Liver (tissue), 9 donors: ENCODE data around the gene CDC42BPA. TPM values are rescaled to one million over a fixed set of nuclear protein-coding genes. Genes with fewer than 3 reads are reported as not detected.

Experiments used
- DNase-seq: peaks from one replicate; pipeline ENCODE4 v3.0.0-alpha.2; 2017; ENCODE audit warnings: low spot score
- H3K27ac ChIP-seq, 2 donors: one replicate each; pipeline ENCODE4 v1.7.0; 2013; ENCODE audit warnings: inconsistent platforms in 2 of 2, low read length in 2 of 2, control low read depth in 1 of 2, low read depth in 1 of 2, mild to moderate bottlenecking in 1 of 2
- H3K27me3 ChIP-seq, 4 donors: one replicate each; pipeline versions ENCODE4 v1.6.1 to v1.7.0; 2013; ENCODE audit warnings: low read length in 3 of 4, inconsistent platforms in 1 of 4, mild to moderate bottlenecking in 1 of 4, moderate library complexity in 1 of 4; ENCODE audit not compliant: control insufficient read depth in 4 of 4, insufficient read depth in 4 of 4
- H3K36me3 ChIP-seq, 4 donors: one replicate each; pipeline versions ENCODE4 v1.6.1 to v1.7.0; 2013; ENCODE audit warnings: low read length in 3 of 4, mild to moderate bottlenecking in 3 of 4, low read depth in 1 of 4, moderate library complexity in 1 of 4; ENCODE audit not compliant: control insufficient read depth in 4 of 4, insufficient read depth in 3 of 4
- H3K4me1 ChIP-seq, 4 donors: one replicate each; pipeline versions ENCODE4 v1.6.1 to v1.7.0; 2013; ENCODE audit warnings: low read length in 3 of 4, mild to moderate bottlenecking in 3 of 4, moderate library complexity in 1 of 4; ENCODE audit not compliant: control insufficient read depth in 4 of 4, insufficient read depth in 4 of 4
- H3K4me3 ChIP-seq, 3 donors: one replicate each; pipeline versions ENCODE4 v1.6.1 to v1.7.0; 2013; ENCODE audit warnings: low read length in 3 of 3, control low read depth in 1 of 3, low read depth in 1 of 3, mild to moderate bottlenecking in 1 of 3
- H3K9ac ChIP-seq, 2 donors: one replicate each; pipeline ENCODE4 v1.7.0; 2013; ENCODE audit warnings: low read length in 2 of 2, mild to moderate bottlenecking in 2 of 2, moderate library complexity in 2 of 2, control low read depth in 1 of 2, low read depth in 1 of 2
- H3K9me3 ChIP-seq, 4 donors: one replicate each; pipeline versions ENCODE4 v1.6.1 to v1.7.0; 2013; ENCODE audit warnings: low read length in 3 of 4; ENCODE audit not compliant: control insufficient read depth in 4 of 4
- ATF3 ChIP-seq: IDR thresholded peaks from 2 replicates; pipeline ENCODE4 v1.6.1; 2016; ENCODE audit warnings: antibody characterized with exemption
- CTCF ChIP-seq: fragments of 150-350 bp; IDR thresholded peaks from 2 replicates; pipeline ENCODE4 v1.5.1; 2017; ENCODE audit warnings: improper control_type of control experiment, low read depth, low read length; ENCODE audit not compliant: missing input control
- EGR1 ChIP-seq, 2 donors: IDR thresholded peaks; 2 replicates each; pipeline ENCODE4 v1.6.1; 2016 to 2018; ENCODE audit warnings: antibody characterized with exemption in 2 of 2, low read depth in 2 of 2
- FOXA1 ChIP-seq: IDR thresholded peaks from 2 replicates; pipeline ENCODE4 v1.6.1; 2016; ENCODE audit warnings: antibody characterized with exemption
- FOXA2 ChIP-seq: IDR thresholded peaks from 2 replicates; pipeline ENCODE4 v1.6.1; 2016; ENCODE audit warnings: antibody characterized with exemption
- GABPA ChIP-seq, 2 donors: IDR thresholded peaks in 1 of 2; conservative IDR thresholded peaks in 1 of 2; 2 replicates each; pipeline ENCODE4 v1.6.1; 2016; ENCODE audit warnings: antibody characterized with exemption in 2 of 2, mild to moderate bottlenecking in 1 of 2, moderate library complexity in 1 of 2
- HNF4A ChIP-seq, 2 donors: conservative IDR thresholded peaks; 2 replicates each; pipeline ENCODE4 v1.6.1; 2016; ENCODE audit warnings: antibody characterized with exemption in 2 of 2, mild to moderate bottlenecking in 2 of 2
- HNF4G ChIP-seq: IDR thresholded peaks from 2 replicates; pipeline ENCODE4 v1.6.1; 2016; ENCODE audit warnings: antibody characterized with exemption
- JUND ChIP-seq, 2 donors: IDR thresholded peaks; 2 replicates each; pipeline ENCODE4 v1.6.1; 2016; ENCODE audit warnings: antibody characterized with exemption in 2 of 2
- MAX ChIP-seq: IDR thresholded peaks from 2 replicates; pipeline ENCODE4 v1.6.1; 2016; ENCODE audit warnings: antibody characterized with exemption
- NR2F2 ChIP-seq: IDR thresholded peaks from 2 replicates; pipeline ENCODE4 v1.6.1; 2016; ENCODE audit warnings: antibody characterized with exemption
- RAD21 ChIP-seq, 2 donors: IDR thresholded peaks; 2 replicates each; pipeline ENCODE4 v1.6.1; 2016; ENCODE audit warnings: antibody characterized with exemption in 2 of 2, mild to moderate bottlenecking in 2 of 2
- REST ChIP-seq: IDR thresholded peaks from 2 replicates; pipeline ENCODE4 v1.6.1; 2016; ENCODE audit warnings: antibody characterized with exemption, mild to moderate bottlenecking
- RXRA ChIP-seq, 2 donors: IDR thresholded peaks; 2 replicates each; pipeline ENCODE4 v1.6.1; 2017 to 2018; ENCODE audit warnings: antibody characterized with exemption in 2 of 2, mild to moderate bottlenecking in 1 of 2
- SP1 ChIP-seq: IDR thresholded peaks from 2 replicates; pipeline ENCODE4 v1.6.1; 2018; ENCODE audit warnings: antibody characterized with exemption, mild to moderate bottlenecking
- TAF1 ChIP-seq: conservative IDR thresholded peaks from 2 replicates; pipeline ENCODE4 v1.6.1; 2016; ENCODE audit warnings: antibody characterized with exemption, mild to moderate bottlenecking
- YY1 ChIP-seq: IDR thresholded peaks from 2 replicates; pipeline ENCODE4 v1.6.1; 2016; ENCODE audit warnings: antibody characterized with exemption, mild to moderate bottlenecking
- ZBTB33 ChIP-seq: IDR thresholded peaks from 2 replicates; pipeline ENCODE4 v1.6.1; 2016; ENCODE audit warnings: antibody characterized with exemption
- WGBS: extraction: QIAGEN DNeasy Blood & Tissue Kit; methylation state at CpG from one replicate; pipeline ENCODE4 v1.1.7; 2013; 5-methylcytosine and 5-hydroxymethylcytosine counted together
- polyA plus RNA-seq, 2 donors: library from polyadenylated mRNA; stranded (reverse) in 1 of 2; unstranded in 1 of 2; fragments of 200-250 nt in 1 of 2; fragments of >200 nt in 1 of 2; fragmentation: Nextera tagmentation in 1 of 2; extraction: Ambion mirVana in 1 of 2; gene quantifications; one replicate each; pipeline versions ENCODE4 v1.2.1 to v1.2.3, GENCODE V29; 2013 to 2015
- total RNA-seq, 2 donors: library from RNA; depleted of rRNA; stranded (reverse); fragments of >200 nt; gene quantifications; one replicate each; pipeline ENCODE4 v1.2.3, GENCODE V29; 2014
- donor health status: healthy.
- donor health status: healthy.
- donor health status: healthy.
- donor health status: healthy.
- donor health status: healthy.

CDC42BPA gene
- total and polyA plus RNA-seq, 4 donors = 5.8 to 39.9 (median 24.3) TPM

GRCh38 chr1:227033880-227034279 lies 284.4 kb downstream of the CDC42BPA start:
- Histone ChIP-seq H3K27ac (no peak overlapping the region), H3K4me1 (no peaks in the 10 kb centered on the region), H3K36me3 (peaks cover 0 to 15% (median 10%) of the 10 kb centered on the region in 4 donors), H3K9ac (no peak overlapping the region), H3K9me3 (no peaks in the 10 kb centered on the region), H3K4me3 (no peak overlapping the region), H3K27me3 (no peaks in the 10 kb centered on the region)
- TF ChIP-seq FOXA1 (no peak), RAD21 (IDR thresholded peaks at IDR 0.05) (no peak), CTCF (no peak), NR2F2 (no peak), MAX (no peak)
- 98% methylated on average over 2 of the region's 2 CpGs for WGBS
- DNase-seq = no peak

GRCh38 chr1:227032396-227032795 lies 285.9 kb downstream of the CDC42BPA start:
- no peaks in the 10 kb centered on the region for H3K9me3 ChIP-seq
- no peak overlapping the region for H3K4me3 ChIP-seq
- peaks cover 1 to 21% (median 15%) of the 10 kb centered on the region in 4 donors for H3K36me3 ChIP-seq
- H3K4me1 ChIP-seq = no peaks in the 10 kb centered on the region
- no peaks in the 10 kb centered on the region for H3K27me3 ChIP-seq
- no peak overlapping the region for H3K27ac ChIP-seq
- no peak overlapping the region for H3K9ac ChIP-seq
- TF ChIP-seq HNF4G (no peak), SP1 (no peak), REST (no peak), NR2F2 (no peak), RXRA (IDR thresholded peaks at IDR 0.05) (no peak), HNF4A (conservative IDR thresholded peaks at IDR 0.05) (no peak), EGR1 (IDR thresholded peaks at IDR 0.05; ENCODE audit: low read depth in 2 of 2) (no peak), TAF1 (no peak), ZBTB33 (no peak), FOXA2 (no peak), JUND (IDR thresholded peaks at IDR 0.05) (no peak), YY1 (no peak), FOXA1 (no peak), ATF3 (no peak), CTCF (no peak), GABPA (IDR thresholded peaks at IDR 0.05 in 1 of 2, conservative IDR thresholded peaks at IDR 0.05 in 1 of 2) (no peak), RAD21 (IDR thresholded peaks at IDR 0.05) (no peak), MAX (no peak)
- DNase-seq = no peak
- WGBS = 81% methylated on average over 3 of the region's 3 CpGs
